Measurements from ENCODE around the gene ATP8A1.
A peak's percentile ranks its signal among the peaks of the same experiment; 100 is the strongest.

The ATP8A1 gene

GRCh38 chr4:42513748-42514492 is 143.0 kb downstream of the ATP8A1 start:
- peaks cover 16% of the 10 kb centered on the region for H3K4me1 ChIP-seq (ENCODE audit: low read length)
- H3K79me2 ChIP-seq (ENCODE audit: low read length) = no peaks in the 10 kb centered on the region
- no peak overlapping the region for H3K27ac ChIP-seq (ENCODE audit: low read length)
- no peaks in the 10 kb centered on the region for H3K9me3 ChIP-seq (ENCODE audit: insufficient read depth, low read length)
- no peak overlapping the region for H3K4me3 ChIP-seq (ENCODE audit: low read length)
- no peak overlapping the region for H3K4me2 ChIP-seq (ENCODE audit: low read length)
- H2AFZ ChIP-seq (ENCODE audit: low read depth, low read length) = no peak overlapping the region
- H3K36me3 ChIP-seq (replicated peaks; ENCODE audit: low read depth, low read length) = peaks cover 4% of the 10 kb centered on the region
- H4K20me1 ChIP-seq (ENCODE audit: insufficient read depth, low read length) = no peaks in the 10 kb centered on the region
- H3K9ac ChIP-seq (ENCODE audit: low read length) = no peak overlapping the region
- no peaks in the 10 kb centered on the region for H3K27me3 ChIP-seq (ENCODE audit: low read depth, low read length)
- TF ChIP-seq CTCF (IDR thresholded peaks at IDR 0.05; ENCODE audit: low read depth, low read length) (no peak), EZH2phosphoT487 (IDR thresholded peaks at IDR 0.05; ENCODE audit: low read depth) (no peak)

- Histone ChIP-seq H3K27ac (ENCODE audit: low read length) (no peak overlapping the region), H3K4me2 (ENCODE audit: low read length) (no peak overlapping the region), H3K4me1 (ENCODE audit: low read length) (peaks cover 16% of the 10 kb centered on the region), H3K4me3 (ENCODE audit: low read length) (no peak overlapping the region), H3K9me3 (ENCODE audit: insufficient read depth, low read length) (no peaks in the 10 kb centered on the region), H3K27me3 (ENCODE audit: low read depth, low read length) (no peaks in the 10 kb centered on the region), H3K79me2 (ENCODE audit: low read length) (no peaks in the 10 kb centered on the region), H3K9ac (ENCODE audit: low read length) (no peak overlapping the region), H4K20me1 (ENCODE audit: insufficient read depth, low read length) (no peaks in the 10 kb centered on the region), H3K36me3 (replicated peaks; ENCODE audit: low read depth, low read length) (peaks cover 4% of the 10 kb centered on the region), H2AFZ (ENCODE audit: low read depth, low read length) (no peak overlapping the region)
- no peak for TF ChIP-seq CTCF (IDR thresholded peaks at IDR 0.05; ENCODE audit: low read depth, low read length)
- TF ChIP-seq EZH2phosphoT487 (IDR thresholded peaks at IDR 0.05; ENCODE audit: low read depth) = no peak
These were observed 144.7 kb downstream of the ATP8A1 start for GRCh38 chr4:42512226-42512625.

- Histone ChIP-seq H2AFZ (ENCODE audit: low read depth, low read length) (no peak overlapping the region), H3K27me3 (ENCODE audit: low read depth, low read length) (no peaks in the 10 kb centered on the region), H3K4me1 (ENCODE audit: low read length) (peaks cover 10% of the 10 kb centered on the region), H3K36me3 (replicated peaks; ENCODE audit: low read depth, low read length) (peaks cover 10% of the 10 kb centered on the region), H3K4me3 (ENCODE audit: low read length) (no peak overlapping the region), H3K79me2 (ENCODE audit: low read length) (no peaks in the 10 kb centered on the region), H3K9me3 (ENCODE audit: insufficient read depth, low read length) (no peaks in the 10 kb centered on the region), H3K4me2 (ENCODE audit: low read length) (no peak overlapping the region), H4K20me1 (ENCODE audit: insufficient read depth, low read length) (no peaks in the 10 kb centered on the region), H3K9ac (ENCODE audit: low read length) (no peak overlapping the region), H3K27ac (ENCODE audit: low read length) (no peak overlapping the region)
- no peak for TF ChIP-seq EZH2phosphoT487 (IDR thresholded peaks at IDR 0.05; ENCODE audit: low read depth)
- TF ChIP-seq CTCF (IDR thresholded peaks at IDR 0.05; ENCODE audit: low read depth, low read length) = no peak
These were observed 146.7 kb downstream of the ATP8A1 start for GRCh38 chr4:42510225-42510624.

- TF ChIP-seq CTCF (IDR thresholded peaks at IDR 0.05; ENCODE audit: low read depth, low read length) = no peak
- no peak for TF ChIP-seq EZH2phosphoT487 (IDR thresholded peaks at IDR 0.05; ENCODE audit: low read depth)
- no peaks in the 10 kb centered on the region for H3K27me3 ChIP-seq (ENCODE audit: low read depth, low read length)
- peak overlapping the region; percentile 74 for H3K4me2 ChIP-seq (ENCODE audit: low read length)
- peak overlapping the region; percentile 47 for H3K4me3 ChIP-seq (ENCODE audit: low read length)
- H3K27ac ChIP-seq (ENCODE audit: low read length) = peak overlapping the region; percentile 54
- H4K20me1 ChIP-seq (ENCODE audit: insufficient read depth, low read length) = no peaks in the 10 kb centered on the region
- H3K9ac ChIP-seq (ENCODE audit: low read length) = peak overlapping the region; percentile 35
- H3K9me3 ChIP-seq (ENCODE audit: insufficient read depth, low read length) = no peaks in the 10 kb centered on the region
- H3K4me1 ChIP-seq (ENCODE audit: low read length) = peaks cover 29% of the 10 kb centered on the region
- H2AFZ ChIP-seq (ENCODE audit: low read depth, low read length) = peak overlapping the region; percentile 26; the same call in 1 of the 2 replicates
- no peaks in the 10 kb centered on the region for H3K79me2 ChIP-seq (ENCODE audit: low read length)
- peaks cover 15% of the 10 kb centered on the region for H3K36me3 ChIP-seq (replicated peaks; ENCODE audit: low read depth, low read length)
These were observed 155.1 kb downstream of the ATP8A1 start for GRCh38 chr4:42501624-42502401.

Measured in OCI-LY3 (cell line).